SJSA1 (cell line): ENCODE measurements around the gene IRX4. TPM values are rescaled to one million over a fixed set of nuclear protein-coding genes. Genes with fewer than 3 reads are reported as not detected.

Source experiments
- DNase-seq, 2 experiments: peaks; one replicate each; pipeline ENCODE4 v3.0.0-alpha.2; 2015 to 2020; ENCODE audit warnings: low spot score in 2 of 2, low read depth in 1 of 2
- H3K27ac ChIP-seq: fragments of 250-450 bp; sonication (Bioruptor Pico); 2 replicates; pipeline ENCODE4 v1.5.1; 2020; ENCODE audit warnings: mild to moderate bottlenecking, moderate library complexity
- H3K27me3 ChIP-seq: fragments of 250-450 bp; sonication (Bioruptor Pico); replicated peaks from 2 replicates; pipeline ENCODE4 v1.5.1; 2020; ENCODE audit warnings: mild to moderate bottlenecking, moderate library complexity
- H3K36me3 ChIP-seq: fragments of 250-450 bp; sonication (Bioruptor Pico); 2 replicates; pipeline ENCODE4 v1.5.1; 2020; ENCODE audit warnings: mild to moderate bottlenecking
- H3K4me1 ChIP-seq: fragments of 250-450 bp; sonication (Bioruptor Pico); replicated peaks from 2 replicates; pipeline ENCODE4 v1.6.1; 2021; ENCODE audit warnings: mild to moderate bottlenecking
- H3K4me3 ChIP-seq: fragments of 250-450 bp; sonication (Bioruptor Pico); 2 replicates; pipeline ENCODE4 v1.5.1; 2020; ENCODE audit warnings: mild to moderate bottlenecking
- H3K9me3 ChIP-seq: fragments of 250-450 bp; sonication (Bioruptor Pico); replicated peaks from 2 replicates; pipeline ENCODE4 v1.5.1; 2020; ENCODE audit warnings: mild to moderate bottlenecking
- total RNA-seq: library from RNA; depleted of rRNA; stranded (reverse); fragments of >200 nt; shearing (Covaris generic); gene quantifications from 2 replicates; pipeline ENCODE4 v1.2.3, GENCODE V29; 2014

Gene IRX4
- total RNA-seq, 1 experiment from 2014 or later = not detected

- H3K27ac ChIP-seq = no peak overlapping the region
- no peaks in the 10 kb centered on the region for H3K4me1 ChIP-seq
- no peaks in the 10 kb centered on the region; the same call in none of the 2 replicates for H3K9me3 ChIP-seq
- no peaks in the 10 kb centered on the region; the same call in 1 of the 2 replicates for H3K27me3 ChIP-seq
- H3K4me3 ChIP-seq = no peak overlapping the region
- no peak for DNase-seq
- no peaks in the 10 kb centered on the region for H3K36me3 ChIP-seq
Observed at GRCh38 chr5:1858436-1858835, 24.3 kb downstream of the IRX4 start.

GRCh38 chr5:1857256-1857600 is 25.5 kb downstream of the IRX4 start:
- no peak overlapping the region for H3K27ac ChIP-seq
- no peaks in the 10 kb centered on the region; the same call in none of the 2 replicates for H3K9me3 ChIP-seq
- H3K36me3 ChIP-seq = no peaks in the 10 kb centered on the region
- H3K27me3 ChIP-seq = no peaks in the 10 kb centered on the region; the same call in 1 of the 2 replicates
- no peak for DNase-seq
- no peaks in the 10 kb centered on the region for H3K4me1 ChIP-seq
- H3K4me3 ChIP-seq = no peak overlapping the region

- no peak for DNase-seq
- H3K27ac ChIP-seq = no peak overlapping the region
- H3K4me1 ChIP-seq = no peaks in the 10 kb centered on the region
- no peaks in the 10 kb centered on the region; the same call in none of the 2 replicates for H3K9me3 ChIP-seq
- no peak overlapping the region for H3K4me3 ChIP-seq
- H3K27me3 ChIP-seq = peaks cover 2% of the 10 kb centered on the region; the same call in 1 of the 2 replicates
- H3K36me3 ChIP-seq = no peaks in the 10 kb centered on the region
Observed at GRCh38 chr5:1856596-1857255, 26.0 kb downstream of the IRX4 start.

DNA sequence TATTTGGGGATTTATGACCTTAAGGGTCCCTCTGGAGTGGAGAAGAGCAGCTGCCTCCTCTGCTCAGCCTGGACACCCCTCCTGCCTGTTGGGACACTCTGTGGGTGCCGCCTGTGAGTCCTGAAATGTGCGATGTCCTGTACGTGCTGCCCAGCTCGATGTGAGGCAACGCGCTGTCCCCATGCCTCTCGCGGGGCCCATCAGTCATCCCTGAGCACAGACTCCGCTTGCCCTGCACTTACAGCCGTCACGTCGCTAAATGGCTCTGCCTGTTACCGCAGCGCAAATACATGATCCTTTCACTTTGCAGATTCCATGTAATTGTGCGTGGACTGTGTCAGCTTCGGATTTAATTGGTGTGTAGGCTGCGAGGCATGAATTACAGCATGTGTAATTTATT is 27.1 kb downstream of the IRX4 start:
- Histone ChIP-seq H3K27ac (no peak overlapping the region), H3K27me3 (peaks cover 14% of the 10 kb centered on the region), H3K4me3 (no peak overlapping the region), H3K36me3 (no peaks in the 10 kb centered on the region), H3K4me1 (no peaks in the 10 kb centered on the region), H3K9me3 (no peaks in the 10 kb centered on the region; the same call in none of the 2 replicates)
- no peak for DNase-seq

DNA sequence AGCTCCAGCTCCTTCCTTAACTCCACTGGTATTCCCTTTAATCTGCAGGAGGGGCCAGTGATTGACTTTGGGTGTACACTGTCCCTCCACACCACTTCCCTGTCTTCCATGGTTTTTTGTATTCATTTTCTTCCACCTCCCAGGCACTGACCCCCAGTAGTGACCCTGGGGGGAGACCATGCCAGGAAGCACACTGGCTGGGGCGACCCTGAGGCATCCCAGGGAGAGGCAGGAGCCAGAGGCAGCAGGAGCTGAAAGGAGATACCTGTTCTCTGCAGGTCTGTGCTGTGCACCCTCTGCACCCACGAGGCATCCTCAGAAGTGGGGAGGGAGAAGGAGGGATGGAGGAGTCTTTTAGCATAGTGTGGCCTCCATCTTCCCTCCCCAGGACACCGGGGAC is 27.6 kb downstream of the IRX4 start:
- DNase-seq = no peak
- H3K4me1 ChIP-seq = no peaks in the 10 kb centered on the region
- H3K4me3 ChIP-seq = no peak overlapping the region
- no peak overlapping the region for H3K27ac ChIP-seq
- H3K9me3 ChIP-seq = no peaks in the 10 kb centered on the region; the same call in none of the 2 replicates
- peaks cover 17% of the 10 kb centered on the region for H3K27me3 ChIP-seq
- no peaks in the 10 kb centered on the region for H3K36me3 ChIP-seq

- Histone ChIP-seq H3K36me3 (no peaks in the 10 kb centered on the region), H3K27ac (no peak overlapping the region), H3K9me3 (no peaks in the 10 kb centered on the region; the same call in none of the 2 replicates), H3K27me3 (peaks cover 26% of the 10 kb centered on the region), H3K4me1 (no peaks in the 10 kb centered on the region), H3K4me3 (no peak overlapping the region)
- DNase-seq = no peak
Observed at GRCh38 chr5:1853531-1853930, 29.2 kb downstream of the IRX4 start.

GRCh38 chr5:1852324-1852947 is 30.3 kb downstream of the IRX4 start:
- no peak overlapping the region for H3K4me3 ChIP-seq
- H3K9me3 ChIP-seq = no peaks in the 10 kb centered on the region; the same call in none of the 2 replicates
- peaks cover 26% of the 10 kb centered on the region for H3K27me3 ChIP-seq
- H3K4me1 ChIP-seq = no peaks in the 10 kb centered on the region
- DNase-seq = no peak
- H3K27ac ChIP-seq = no peak overlapping the region
- no peaks in the 10 kb centered on the region for H3K36me3 ChIP-seq

DNA sequence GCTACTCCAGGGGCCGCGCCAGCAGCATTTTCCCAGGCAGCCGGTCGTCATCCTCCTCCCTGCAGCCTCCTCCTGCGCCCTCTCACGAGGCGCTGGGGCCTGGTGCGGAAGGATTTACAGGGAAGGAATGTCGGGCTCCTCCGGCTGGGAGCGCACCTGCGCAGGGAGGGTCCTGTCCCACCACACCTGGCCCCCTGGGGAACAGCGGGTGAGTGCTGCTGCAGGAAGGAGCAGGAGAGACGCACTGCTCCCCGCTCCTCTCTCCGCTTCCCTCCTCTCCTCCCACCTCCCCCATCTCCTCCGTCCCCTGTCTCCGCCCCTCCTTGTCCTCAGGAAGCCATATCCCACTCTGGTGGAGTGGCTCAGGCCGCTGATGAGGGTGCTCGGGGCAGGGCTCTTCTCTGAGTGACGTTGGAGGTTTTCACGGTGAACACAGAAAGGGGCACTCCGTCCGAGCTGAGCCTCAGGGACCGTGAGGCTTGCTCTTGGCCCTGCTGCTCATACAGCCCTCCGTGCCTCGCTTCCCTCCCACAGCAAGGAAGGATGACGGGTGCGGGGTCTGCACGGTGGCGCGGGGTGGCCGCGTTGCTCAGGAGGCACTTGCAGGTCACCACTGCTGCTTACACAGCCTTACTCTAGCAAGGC is 31.3 kb downstream of the IRX4 start:
- H3K27ac ChIP-seq = no peak overlapping the region
- no peaks in the 10 kb centered on the region; the same call in 1 of the 2 replicates for H3K9me3 ChIP-seq
- H3K4me1 ChIP-seq = no peaks in the 10 kb centered on the region
- no peaks in the 10 kb centered on the region for H3K36me3 ChIP-seq
- H3K27me3 ChIP-seq = peaks cover 26% of the 10 kb centered on the region
- DNase-seq = no peak
- H3K4me3 ChIP-seq = no peak overlapping the region

DNA sequence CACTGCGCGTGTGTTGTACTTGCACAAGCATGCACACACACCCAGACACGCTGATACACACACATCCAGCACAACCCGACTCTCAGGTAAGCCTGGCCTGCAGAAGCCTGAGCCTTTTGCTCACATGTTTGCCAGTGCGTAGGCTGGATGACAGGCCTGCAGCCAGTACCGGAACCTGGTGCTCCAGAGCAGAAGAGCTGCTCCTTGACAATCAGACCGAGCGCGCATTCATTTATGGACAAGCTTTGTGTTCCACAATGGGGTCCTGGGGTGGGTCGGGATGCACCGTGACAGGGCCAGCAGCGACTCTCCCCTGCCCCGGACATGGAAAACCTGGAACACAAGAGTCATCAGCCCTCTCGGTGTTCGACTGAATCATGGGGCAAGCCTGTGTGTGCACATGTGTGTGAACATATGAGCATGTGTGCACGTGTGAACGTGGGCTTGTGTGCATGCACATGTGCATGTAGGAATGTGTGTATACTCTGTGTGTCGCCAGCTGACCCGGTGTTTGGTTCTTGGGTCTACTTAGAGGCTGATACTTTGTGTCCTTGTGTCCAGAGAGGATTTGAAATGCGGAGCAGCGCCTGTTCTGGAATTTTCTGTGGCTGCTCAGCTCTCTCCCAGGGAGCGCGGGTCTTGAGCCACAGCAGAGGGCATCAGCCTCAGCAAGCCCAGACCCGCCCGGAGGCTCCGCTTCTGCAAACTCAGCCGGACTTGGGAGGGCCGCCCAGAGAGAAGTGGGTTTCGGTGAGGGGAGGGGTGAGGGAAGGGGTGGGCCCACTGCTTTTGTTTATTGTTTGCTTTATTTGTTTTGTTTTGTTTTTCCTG is 32.2 kb downstream of the IRX4 start:
- DNase-seq = no peak
- peaks cover 26% of the 10 kb centered on the region for H3K27me3 ChIP-seq
- no peak overlapping the region for H3K27ac ChIP-seq
- H3K4me1 ChIP-seq = no peaks in the 10 kb centered on the region
- no peak overlapping the region for H3K4me3 ChIP-seq
- H3K9me3 ChIP-seq = no peaks in the 10 kb centered on the region; the same call in 1 of the 2 replicates
- no peaks in the 10 kb centered on the region for H3K36me3 ChIP-seq

DNA sequence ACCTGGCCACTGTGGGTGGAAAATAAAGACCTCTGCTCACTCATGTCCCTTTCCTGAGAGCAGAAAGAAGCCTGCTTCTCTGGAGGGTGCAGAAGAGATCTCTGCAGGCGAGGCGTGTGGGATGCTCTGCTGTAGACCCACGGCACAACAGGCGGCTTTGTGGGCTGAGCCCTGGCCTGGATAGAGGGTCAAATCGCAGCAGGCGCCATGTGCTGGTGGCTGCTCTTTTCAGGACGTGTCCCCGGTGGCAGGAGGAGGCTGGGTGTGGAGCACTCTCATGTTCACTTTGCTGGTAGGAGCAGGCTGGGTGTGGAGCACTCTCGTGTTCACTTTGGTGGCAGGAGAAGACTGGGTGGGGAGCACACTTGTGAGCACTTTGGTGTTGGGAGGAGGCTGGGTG is 35.1 kb downstream of the IRX4 start:
- Histone ChIP-seq H3K27ac (no peak overlapping the region), H3K27me3 (peaks cover 26% of the 10 kb centered on the region), H3K4me1 (no peaks in the 10 kb centered on the region), H3K4me3 (no peak overlapping the region), H3K9me3 (no peaks in the 10 kb centered on the region), H3K36me3 (no peaks in the 10 kb centered on the region)
- no peak for DNase-seq

GRCh38 chr5:1847056-1847455 is 35.7 kb downstream of the IRX4 start:
- Histone ChIP-seq H3K27ac (no peak overlapping the region), H3K4me3 (no peak overlapping the region), H3K36me3 (no peaks in the 10 kb centered on the region), H3K27me3 (peaks cover 31% of the 10 kb centered on the region), H3K4me1 (no peaks in the 10 kb centered on the region), H3K9me3 (no peaks in the 10 kb centered on the region)
- no peak for DNase-seq

GRCh38 chr5:1846583-1846982 is 36.1 kb downstream of the IRX4 start:
- peaks cover 33% of the 10 kb centered on the region for H3K27me3 ChIP-seq
- no peaks in the 10 kb centered on the region for H3K36me3 ChIP-seq
- H3K4me1 ChIP-seq = no peaks in the 10 kb centered on the region
- H3K27ac ChIP-seq = no peak overlapping the region
- no peaks in the 10 kb centered on the region for H3K9me3 ChIP-seq
- no peak for DNase-seq
- H3K4me3 ChIP-seq = no peak overlapping the region

DNA sequence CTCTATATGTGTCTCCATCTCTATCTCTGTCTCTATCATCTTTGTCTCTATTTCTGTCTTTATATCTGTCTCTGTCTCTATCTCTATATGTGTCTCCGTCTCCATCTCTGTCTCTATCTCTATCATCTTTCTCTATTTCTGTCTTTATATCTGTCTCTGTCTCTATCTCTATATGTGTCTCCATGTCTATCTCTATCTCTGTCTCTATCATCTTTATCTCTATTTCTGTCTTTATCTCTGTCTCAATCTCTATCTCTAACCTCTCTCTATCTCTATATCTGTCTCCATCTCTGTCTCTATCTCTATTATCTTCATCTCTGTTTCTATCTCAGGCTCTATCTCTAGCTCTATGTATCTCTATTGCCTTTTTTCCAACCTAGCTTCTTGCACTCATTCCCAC is 37.0 kb downstream of the IRX4 start:
- Histone ChIP-seq H3K27ac (no peak overlapping the region), H3K27me3 (peaks cover 29% of the 10 kb centered on the region), H3K9me3 (no peaks in the 10 kb centered on the region), H3K36me3 (no peaks in the 10 kb centered on the region), H3K4me1 (no peaks in the 10 kb centered on the region), H3K4me3 (no peak overlapping the region)
- no peak for DNase-seq
